OCI-LY7 (cell line): ENCODE measurements around the gene MORN1. TPM values are rescaled to one million over a fixed set of nuclear protein-coding genes. Genes with fewer than 3 reads are reported as not detected.

Experiments
- BruUV-seq: library from RNA; stranded (reverse); fragments of 400-500 nt; replicated peaks from 2 replicates; lab custom pipeline; 2021; lab: Mats Ljungman, UMichigan
- CTCF ChIA-PET: fragments of 300-600 bp; sonication (Branson Sonifier 250); formaldehyde crosslinking; loops from one replicate; lab custom pipeline; 2022; ENCODE audit warnings: antibody characterized with exemption; ENCODE audit not compliant: unreplicated experiment; lab: Charles Lee
- POLR2A ChIA-PET: fragments of 300-600 bp; sonication (Branson Sonifier 250); formaldehyde crosslinking; loops from one replicate; lab custom pipeline; 2022; ENCODE audit warnings: antibody characterized with exemption; lab: Charles Lee
- DNase-seq: peaks from one replicate; pipeline ENCODE4 v3.0.0-alpha.2; 2015; ENCODE audit warnings: low spot score
- H2AFZ ChIP-seq: fragments of 200-600 bp; sonication (generic), shearing (Covaris generic); 2 replicates; pipeline ENCODE4 v1.6.1; 2014; ENCODE audit warnings: mild to moderate bottlenecking, antibody characterized with exemption, low read length, moderate library complexity
- H3K27ac ChIP-seq: fragments of 200-600 bp; sonication (generic); 2 replicates; pipeline ENCODE4 v1.5.1; 2014; ENCODE audit warnings: mixed run types, low read depth, mild to moderate bottlenecking, moderate library complexity, low read length, inconsistent platforms; ENCODE audit not compliant: poor library complexity, severe bottlenecking
- H3K36me3 ChIP-seq: fragments of 200-600 bp; sonication (generic); 2 replicates; pipeline ENCODE4 v1.6.1; 2014; ENCODE audit warnings: mild to moderate bottlenecking, antibody characterized with exemption, low read length, moderate library complexity, mixed read lengths; ENCODE audit not compliant: insufficient read depth
- H3K4me1 ChIP-seq: fragments of 200-600 bp; sonication (generic); 2 replicates; pipeline ENCODE4 v1.5.1; 2014; ENCODE audit warnings: mild to moderate bottlenecking, low read length; ENCODE audit not compliant: insufficient read depth, poor library complexity, severe bottlenecking
- H3K4me2 ChIP-seq: fragments of 200-600 bp; sonication (generic); 2 replicates; pipeline ENCODE4 v1.6.1; 2014; ENCODE audit warnings: mild to moderate bottlenecking, low read length
- H3K4me3 ChIP-seq: fragments of 200-600 bp; sonication (generic); 2 replicates; pipeline ENCODE4 v1.5.1; 2014; ENCODE audit warnings: mild to moderate bottlenecking, low read depth, low read length; ENCODE audit not compliant: poor library complexity, severe bottlenecking
- H3K79me2 ChIP-seq: fragments of 200-600 bp; sonication (generic); 2 replicates; pipeline ENCODE4 v1.6.1; 2016; ENCODE audit warnings: low read depth, mild to moderate bottlenecking, low read length, moderate library complexity, mixed read lengths; ENCODE audit not compliant: insufficient read depth
- H3K9me2 ChIP-seq: fragments of 200-600 bp; sonication (generic); 2 replicates; pipeline ENCODE4 v1.6.1; 2016; ENCODE audit warnings: mild to moderate bottlenecking, low read length, mixed read lengths; ENCODE audit not compliant: insufficient read depth
- H3K9me3 ChIP-seq: fragments of 200-600 bp; sonication (generic); 2 replicates; pipeline ENCODE4 v1.6.1; 2014; ENCODE audit warnings: mild to moderate bottlenecking, mixed run types, low read length, mixed read lengths
- H4K20me1 ChIP-seq: fragments of 200-600 bp; sonication (generic); 2 replicates; pipeline ENCODE4 v1.6.1; 2014; ENCODE audit warnings: mild to moderate bottlenecking, antibody characterized with exemption, low read length, moderate library complexity, mixed read lengths; ENCODE audit not compliant: insufficient read depth
- EZH2phosphoT487 ChIP-seq: fragments of 200-600 bp; sonication (generic); IDR thresholded peaks from 2 replicates; pipeline ENCODE4 v1.6.1; 2018; ENCODE audit warnings: low read depth, borderline replicate concordance, mild to moderate bottlenecking, mixed run types, antibody characterized with exemption, low read length, moderate library complexity, mixed read lengths
- intact Hi-C: fragments of 100-400 bp; cut with micrococcal nuclease; formaldehyde crosslinking; loops from one replicate; pipeline ENCODE4 v1.10.0; 2022; ENCODE audit not compliant: unreplicated experiment
- total RNA-seq, 2 experiments: library from RNA; depleted of rRNA in 1 of 2; stranded (reverse); fragments of >200 nt in 1 of 2; shearing (Covaris generic) in 1 of 2; gene quantifications; 2 replicates each; pipeline ENCODE4 v1.2.3, GENCODE V29; 2014 to 2022
- TF ChIP-seq, protein P1 (sequence below): fragments of 200-600 bp; sonication (generic); conservative IDR thresholded peaks from 2 replicates; pipeline ENCODE4 v1.5.1; 2014; ENCODE audit warnings: mild to moderate bottlenecking, antibody characterized with exemption, low read length, moderate library complexity, mixed read lengths

The MORN1 gene
- total RNA-seq, 2 experiments from 2014 or later = 13.1 to 29.7 TPM

DNA sequence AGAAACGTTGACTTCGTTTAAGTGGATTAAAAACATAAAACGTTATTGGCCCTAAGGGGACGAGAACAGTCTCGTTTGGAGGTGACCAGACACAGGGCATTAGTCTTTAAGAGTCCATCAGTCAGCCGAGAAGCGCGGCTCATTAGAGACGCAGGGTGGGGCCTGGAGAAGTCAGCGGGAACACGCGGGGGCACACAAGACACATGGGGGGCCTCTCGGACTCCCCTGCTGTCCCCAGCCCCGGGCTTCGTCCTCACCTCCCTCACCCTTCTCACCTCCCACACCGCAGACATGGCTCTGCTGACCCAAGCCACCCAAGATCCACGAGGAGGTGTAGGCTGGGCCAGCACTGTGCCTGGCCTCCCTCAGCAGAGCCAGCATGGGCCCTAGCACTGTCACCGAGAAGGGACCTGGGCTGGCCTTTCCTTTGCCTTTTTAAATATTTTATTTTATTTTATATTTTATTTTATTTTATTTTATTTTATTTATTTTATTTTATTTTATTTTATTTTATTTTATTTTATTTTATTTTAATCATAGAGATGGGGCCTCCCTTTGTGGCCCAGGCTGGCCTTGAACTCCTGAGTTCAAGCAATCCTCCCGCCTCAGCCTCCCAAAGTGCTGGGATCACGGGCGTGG, 48.9 kb downstream of the MORN1 start:
- BruUV-seq = no TSS peak
- ChIA-PET POLR2A (no interaction called here), CTCF (no interaction called here)
- H3K27ac ChIP-seq = no peak overlapping the region
- no peak overlapping the region for H2AFZ ChIP-seq
- H4K20me1 ChIP-seq = no peaks in the 10 kb centered on the region
- H3K79me2 ChIP-seq = no peaks in the 10 kb centered on the region
- H3K4me1 ChIP-seq = no peaks in the 10 kb centered on the region
- H3K9me3 ChIP-seq = no peaks in the 10 kb centered on the region
- no peak overlapping the region for H3K4me3 ChIP-seq
- DNase-seq = no peak
- no peaks in the 10 kb centered on the region for H3K36me3 ChIP-seq
- TF ChIP-seq, protein P1, sequence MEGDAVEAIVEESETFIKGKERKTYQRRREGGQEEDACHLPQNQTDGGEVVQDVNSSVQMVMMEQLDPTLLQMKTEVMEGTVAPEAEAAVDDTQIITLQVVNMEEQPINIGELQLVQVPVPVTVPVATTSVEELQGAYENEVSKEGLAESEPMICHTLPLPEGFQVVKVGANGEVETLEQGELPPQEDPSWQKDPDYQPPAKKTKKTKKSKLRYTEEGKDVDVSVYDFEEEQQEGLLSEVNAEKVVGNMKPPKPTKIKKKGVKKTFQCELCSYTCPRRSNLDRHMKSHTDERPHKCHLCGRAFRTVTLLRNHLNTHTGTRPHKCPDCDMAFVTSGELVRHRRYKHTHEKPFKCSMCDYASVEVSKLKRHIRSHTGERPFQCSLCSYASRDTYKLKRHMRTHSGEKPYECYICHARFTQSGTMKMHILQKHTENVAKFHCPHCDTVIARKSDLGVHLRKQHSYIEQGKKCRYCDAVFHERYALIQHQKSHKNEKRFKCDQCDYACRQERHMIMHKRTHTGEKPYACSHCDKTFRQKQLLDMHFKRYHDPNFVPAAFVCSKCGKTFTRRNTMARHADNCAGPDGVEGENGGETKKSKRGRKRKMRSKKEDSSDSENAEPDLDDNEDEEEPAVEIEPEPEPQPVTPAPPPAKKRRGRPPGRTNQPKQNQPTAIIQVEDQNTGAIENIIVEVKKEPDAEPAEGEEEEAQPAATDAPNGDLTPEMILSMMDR = no peak
- no peak for TF ChIP-seq EZH2phosphoT487
- H3K9me2 ChIP-seq = no peaks in the 10 kb centered on the region
- H3K4me2 ChIP-seq = no peak overlapping the region
- intact Hi-C loops = no loop called here

DNA sequence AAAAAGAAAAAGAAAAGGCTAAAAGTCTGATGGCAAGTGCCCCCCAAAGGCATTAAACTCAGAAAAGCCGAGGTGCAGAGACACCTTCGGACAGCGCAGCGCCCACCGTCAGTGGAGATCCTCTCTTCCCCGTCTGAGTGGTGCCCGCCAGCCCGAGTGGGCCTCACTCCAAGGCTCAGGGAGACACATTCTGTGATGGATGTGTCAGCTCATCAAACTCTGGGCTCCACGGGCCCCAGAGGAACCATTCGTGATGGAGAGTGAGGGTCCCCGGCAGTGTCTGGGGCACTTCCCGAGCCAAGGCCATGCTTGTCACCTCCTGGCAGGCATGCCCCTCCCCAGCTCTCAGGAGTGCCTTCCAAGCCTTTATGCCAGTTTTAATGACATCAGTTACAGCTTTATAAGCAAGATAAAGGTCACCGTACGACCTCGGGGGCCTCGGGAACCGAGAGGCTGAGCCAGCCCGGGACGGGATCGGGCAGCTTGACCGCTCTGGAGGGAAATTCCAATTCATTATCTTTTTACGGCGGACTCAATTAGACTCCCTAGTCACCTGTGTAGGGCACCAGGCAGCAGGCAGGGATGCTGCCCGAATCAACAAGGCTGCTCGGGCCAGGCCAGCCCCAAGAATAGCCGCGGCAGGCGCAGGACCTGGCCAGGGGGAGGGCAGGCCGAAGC, 49.5 kb downstream of the MORN1 start:
- BruUV-seq = no TSS peak

More for the DNA sequence above, 49.5 kb downstream of the MORN1 start:
- no peak for TF ChIP-seq EZH2phosphoT487
- TF ChIP-seq, protein P1 = no peak
- H3K27ac ChIP-seq = no peak overlapping the region
- no peak for DNase-seq
- H3K9me2 ChIP-seq = no peaks in the 10 kb centered on the region
- no peaks in the 10 kb centered on the region for H3K4me1 ChIP-seq
- H3K79me2 ChIP-seq = no peaks in the 10 kb centered on the region
- H2AFZ ChIP-seq = no peak overlapping the region
- H3K4me2 ChIP-seq = no peak overlapping the region
- ChIA-PET CTCF (no interaction called here), POLR2A (no interaction called here)
- H3K4me3 ChIP-seq = no peak overlapping the region
- no peaks in the 10 kb centered on the region for H3K36me3 ChIP-seq
- no peaks in the 10 kb centered on the region for H3K9me3 ChIP-seq
- no peaks in the 10 kb centered on the region for H4K20me1 ChIP-seq
- intact Hi-C loops = no loop called here
